Neural cell (in vitro differentiated cells): ENCODE measurements around the gene FILIP1L.

Source experiments
- CTCF ChIP-seq: fragments of 450-650 bp; IDR thresholded peaks from 2 replicates; pipeline ENCODE4 v1.5.1; 2014; ENCODE audit warnings: antibody characterized with exemption, mild to moderate bottlenecking, moderate library complexity; ENCODE audit not compliant: poor library complexity, severe bottlenecking
- EZH2 ChIP-seq: fragments of 200-600, 300-800 bp; shearing (Covaris generic), sonication (generic); IDR thresholded peaks from 2 replicates; pipeline ENCODE4 v1.6.1; 2014; ENCODE audit warnings: antibody characterized with exemption, low read length, borderline replicate concordance, mild to moderate bottlenecking; ENCODE audit not compliant: insufficient read depth, poor library complexity, severe bottlenecking
- POLR2AphosphoS5 ChIP-seq: IDR thresholded peaks from 2 replicates; pipeline ENCODE4 v1.6.1; 2012
- RAD21 ChIP-seq: fragments of 450-650 bp; conservative IDR thresholded peaks from 2 replicates; pipeline ENCODE4 v1.6.1; 2014; ENCODE audit warnings: antibody characterized with exemption, mild to moderate bottlenecking, moderate library complexity

GRCh38 chr3:99885851-99886250 lies 228.4 kb downstream of the FILIP1L start:
- TF ChIP-seq CTCF, result no peak
- no peak for TF ChIP-seq EZH2
- TF ChIP-seq POLR2AphosphoS5, result no peak
- TF ChIP-seq RAD21, result no peak
